IMR-90 (cell line): Measurements from ENCODE around the gene ACOT9. TPM values are rescaled to one million over a fixed set of nuclear protein-coding genes. Genes with fewer than 3 reads are reported as not detected.

Source experiments
- ATAC-seq: fragments of 200-7000 bp; cut with Tn5 transposase; 2 replicates; pipeline ENCODE4 v1.9.1; 2020; ENCODE audit warnings: low read depth, mild to moderate bottlenecking, moderate library complexity
- BruUV-seq: library from RNA; stranded (reverse); fragments of 400-500 nt; replicated peaks from 2 replicates; lab custom pipeline; 2021; lab: Mats Ljungman, UMichigan
- CTCF ChIA-PET: fragments of 300-600 bp; formaldehyde crosslinking; extraction: SDS; loops from one replicate; lab custom pipeline; 2021; ENCODE audit warnings: antibody characterized with exemption; lab: Yijun Ruan, JAX
- POLR2A ChIA-PET: fragments of 300-600 bp; sonication (Branson Sonifier 250); formaldehyde crosslinking; loops from one replicate; lab custom pipeline; 2022; ENCODE audit warnings: antibody characterized with exemption; ENCODE audit not compliant: unreplicated experiment; lab: Charles Lee
- DNase-seq: peaks from one replicate; pipeline ENCODE4 v3.0.0; 2013
- H2AFZ ChIP-seq: replicated peaks from 2 replicates; pipeline ENCODE3; 2013; ENCODE audit warnings: low read length, mild to moderate bottlenecking; ENCODE audit not compliant: poor library complexity
- H2AK5ac ChIP-seq: 2 replicates; pipeline ENCODE4 v1.6.1; 2013; ENCODE audit warnings: low read depth, low read length, inconsistent platforms
- H2AK9ac ChIP-seq: replicated peaks from 2 replicates; pipeline ENCODE3; 2013; ENCODE audit warnings: mild to moderate bottlenecking, low read depth, low read length, moderate library complexity; ENCODE audit not compliant: poor library complexity
- H2BK120ac ChIP-seq: 2 replicates; pipeline ENCODE4 v1.6.1; 2013; ENCODE audit warnings: low read depth, low read length, inconsistent platforms
- H2BK15ac ChIP-seq: 3 replicates; pipeline ENCODE4 v1.6.1; 2013; ENCODE audit warnings: low read depth, low read length, inconsistent platforms
- H2BK20ac ChIP-seq: 2 replicates; pipeline ENCODE4 v1.6.1; 2013; ENCODE audit warnings: low read depth, mild to moderate bottlenecking, inconsistent platforms, low read length, moderate library complexity
- H2BK5ac ChIP-seq: 2 replicates; pipeline ENCODE4 v1.6.1; 2013; ENCODE audit warnings: mild to moderate bottlenecking, low read depth, low read length, inconsistent platforms; ENCODE audit not compliant: poor library complexity, severe bottlenecking
- H3K14ac ChIP-seq: replicated peaks from 2 replicates; pipeline ENCODE4 v1.6.1; 2013; ENCODE audit warnings: low read depth, low read length, inconsistent platforms
- H3K18ac ChIP-seq: 2 replicates; pipeline ENCODE4 v1.6.1; 2013; ENCODE audit warnings: low read depth, low read length, control low read depth
- H3K23ac ChIP-seq: 2 replicates; pipeline ENCODE4 v1.6.1; 2013; ENCODE audit warnings: low read depth, low read length, inconsistent platforms
- H3K27ac ChIP-seq: 2 replicates; pipeline ENCODE4 v1.5.1; 2013; ENCODE audit warnings: mild to moderate bottlenecking, control low read depth, low read length; ENCODE audit not compliant: insufficient read depth
- H3K27me3 ChIP-seq: 2 replicates; pipeline ENCODE4 v1.6.1; 2013; ENCODE audit warnings: low read length; ENCODE audit not compliant: control insufficient read depth, insufficient read depth
- H3K36me3 ChIP-seq: 2 replicates; pipeline ENCODE4 v1.6.1; 2013; ENCODE audit warnings: low read length, mixed read lengths; ENCODE audit not compliant: control insufficient read depth, insufficient read depth
- H3K4ac ChIP-seq: 2 replicates; pipeline ENCODE4 v1.6.1; 2013; ENCODE audit warnings: low read depth, low read length, inconsistent platforms
- H3K4me1 ChIP-seq: 2 replicates; pipeline ENCODE4 v1.6.1; 2013; ENCODE audit warnings: low read length, mixed read lengths; ENCODE audit not compliant: control insufficient read depth, insufficient read depth
- H3K4me2 ChIP-seq: 2 replicates; pipeline ENCODE4 v1.6.1; 2013; ENCODE audit warnings: low read depth, mild to moderate bottlenecking, control low read depth, low read length, moderate library complexity
- H3K4me3 ChIP-seq: 2 replicates; pipeline ENCODE4 v1.5.1; 2013; ENCODE audit warnings: low read depth, mild to moderate bottlenecking, control low read depth, low read length, moderate library complexity; ENCODE audit not compliant: insufficient read depth
- H3K56ac ChIP-seq: 2 replicates; pipeline ENCODE4 v1.6.1; 2013; ENCODE audit warnings: low read length, inconsistent platforms; ENCODE audit not compliant: insufficient read depth; ENCODE audit errors: extremely low read depth
- H3K79me1 ChIP-seq, 2 experiments: 2 replicates each; pipeline ENCODE4 v1.6.1; 2013; ENCODE audit warnings: low read length in 2 of 2, inconsistent platforms in 1 of 2, low read depth in 1 of 2
- H3K9ac ChIP-seq: 2 replicates; pipeline ENCODE4 v1.6.1; 2013; ENCODE audit warnings: low read depth, low read length, control low read depth
- H3K9me1 ChIP-seq: 2 replicates; pipeline ENCODE4 v1.6.1; 2013; ENCODE audit warnings: low read length, inconsistent platforms; ENCODE audit not compliant: insufficient read depth
- H3K9me3 ChIP-seq: 2 replicates; pipeline ENCODE4 v1.6.1; 2013; ENCODE audit warnings: low read length; ENCODE audit not compliant: control insufficient read depth, insufficient read depth
- H4K20me1 ChIP-seq: 2 replicates; pipeline ENCODE4 v1.6.1; 2013; ENCODE audit warnings: low read length, inconsistent platforms; ENCODE audit not compliant: insufficient read depth
- H4K5ac ChIP-seq: 2 replicates; pipeline ENCODE4 v1.6.1; 2013; ENCODE audit warnings: mild to moderate bottlenecking, low read depth, low read length, control low read depth
- H4K8ac ChIP-seq, 2 experiments: 2 replicates each; pipeline ENCODE4 v1.6.1; 2013; ENCODE audit warnings: low read depth in 2 of 2, low read length in 2 of 2, control low read depth in 1 of 2, inconsistent platforms in 1 of 2
- H4K91ac ChIP-seq: 2 replicates; pipeline ENCODE4 v1.6.1; 2013; ENCODE audit warnings: low read depth, low read length, inconsistent platforms; ENCODE audit not compliant: insufficient read depth
- BHLHE40 ChIP-seq: fragments of 150-350 bp; IDR thresholded peaks from 2 replicates; pipeline ENCODE4 v1.6.1; 2016; ENCODE audit warnings: mild to moderate bottlenecking, low read depth, low read length
- CEBPB ChIP-seq: IDR thresholded peaks from 2 replicates; pipeline ENCODE4 v1.6.1; 2012; ENCODE audit warnings: low read depth, low read length, improper control_type of control experiment
- CHD1 ChIP-seq: IDR thresholded peaks from 2 replicates; pipeline ENCODE4 v1.6.1; 2012; ENCODE audit warnings: low read depth, low read length, improper control_type of control experiment
- CTCF ChIP-seq: conservative IDR thresholded peaks from 2 replicates; pipeline ENCODE4 v1.5.1; 2012; ENCODE audit warnings: mild to moderate bottlenecking, low read depth, low read length, improper control_type of control experiment
- ELK1 ChIP-seq: fragments of 150-350 bp; IDR thresholded peaks from 2 replicates; pipeline ENCODE4 v1.6.1; 2016; ENCODE audit warnings: low read depth, mild to moderate bottlenecking, low read length, moderate library complexity, borderline replicate concordance
- FOS ChIP-seq: fragments of 150-350 bp; IDR thresholded peaks from 2 replicates; pipeline ENCODE4 v1.6.1; 2016; ENCODE audit warnings: low read depth, low read length
- MAFK ChIP-seq: IDR thresholded peaks from 2 replicates; pipeline ENCODE4 v1.6.1; 2012; ENCODE audit warnings: low read depth, low read length, improper control_type of control experiment
- MAZ ChIP-seq: IDR thresholded peaks from 2 replicates; pipeline ENCODE4 v1.6.1; 2012; ENCODE audit warnings: low read depth, mild to moderate bottlenecking, low read length, improper control_type of control experiment, moderate library complexity, borderline replicate concordance
- MXI1 ChIP-seq: IDR thresholded peaks from 2 replicates; pipeline ENCODE4 v1.6.1; 2012; ENCODE audit warnings: low read depth, mild to moderate bottlenecking, low read length, moderate library complexity, borderline replicate concordance
- NFE2L2 ChIP-seq: fragments of 150-350 bp; IDR thresholded peaks from 2 replicates; pipeline ENCODE4 v1.6.1; 2016; ENCODE audit warnings: low read depth, mild to moderate bottlenecking, low read length
- POLR2A ChIP-seq: IDR thresholded peaks from 2 replicates; pipeline ENCODE4 v1.6.1; 2012; ENCODE audit warnings: mild to moderate bottlenecking, low read depth, low read length
- RAD21 ChIP-seq: IDR thresholded peaks from 2 replicates; pipeline ENCODE4 v1.6.1; 2012; ENCODE audit warnings: low read length, improper control_type of control experiment
- RCOR1 ChIP-seq: IDR thresholded peaks from 2 replicates; pipeline ENCODE4 v1.6.1; 2012; ENCODE audit warnings: mild to moderate bottlenecking, low read length, improper control_type of control experiment; ENCODE audit not compliant: insufficient replicate concordance
- RFX5 ChIP-seq: IDR thresholded peaks from 2 replicates; pipeline ENCODE4 v1.8.0; 2012; ENCODE audit warnings: low read depth, mild to moderate bottlenecking, low read length, moderate library complexity
- SMC3 ChIP-seq: fragments of 150-350 bp; IDR thresholded peaks from 2 replicates; pipeline ENCODE4 v1.6.1; 2016; ENCODE audit warnings: low read depth, mild to moderate bottlenecking, antibody characterized with exemption, low read length, moderate library complexity
- USF2 ChIP-seq: fragments of 150-350 bp; IDR thresholded peaks from 2 replicates; pipeline ENCODE4 v1.6.1; 2017; ENCODE audit warnings: mild to moderate bottlenecking, antibody characterized with exemption, low read length, low read depth
- WGBS, 2 experiments: methylation state at CpG; one replicate each; pipeline versions ENCODE4 v1.1.5 to v1.1.7; 2013; ENCODE audit warnings: missing lambda C conversion rate in 2 of 2; ENCODE audit not compliant: insufficient read length in 1 of 2; ENCODE audit errors: extremely low coverage in 2 of 2; 5-methylcytosine and 5-hydroxymethylcytosine counted together
- dilution Hi-C: fragments of 300-500 bp; cut with HindIII; formaldehyde crosslinking; loops from one replicate; pipeline ENCODE4 v1.14.3; 2018; ENCODE audit warnings: low sequenced_read_pairs; ENCODE audit not compliant: unreplicated experiment
- in situ Hi-C: fragments of 300-500 bp; cut with MboI; formaldehyde crosslinking; loops from 3 replicates; pipeline ENCODE4 v1.14.3; 2019; ENCODE audit warnings: low sequenced_read_pairs, inconsistent platforms, mixed read lengths
- intact Hi-C: fragments of 100-400 bp; cut with micrococcal nuclease; formaldehyde crosslinking; loops from 2 replicates; pipeline ENCODE4 v1.10.0; 2022
- polyA plus RNA-seq, 3 experiments: library from polyadenylated mRNA; depleted of rRNA; stranded (reverse); fragments of >200 nt; gene quantifications; 2 replicates each; pipeline ENCODE4 v1.2.3, GENCODE V29; 2012; ENCODE audit warnings: low replicate concordance in 1 of 3
- total RNA-seq: library from RNA; depleted of rRNA; stranded (reverse); fragments of >200 nt; gene quantifications from 2 replicates; pipeline ENCODE4 v1.2.3, GENCODE V29; 2012

ACOT9 gene
- total and polyA plus RNA-seq, 2 of the 4 experiments (the other 2 are of a cell fraction): 43.5 to 47.3 TPM

- in situ Hi-C loops (no loop called here), intact Hi-C loops (no loop called here), dilution Hi-C loops (no loop called here)
- 87% methylated on average over 11 of the region's 16 CpGs; no CpG with 5 or more reads in 1 of the 2 experiments for WGBS, 2 experiments
- no peak overlapping the region for H3K4me3 ChIP-seq
- no peak overlapping the region for H4K91ac ChIP-seq
- DNase-seq (no peak), ATAC-seq (no peak)
- no TSS peak for BruUV-seq
- H2AK9ac ChIP-seq: no peak overlapping the region
- H2AFZ ChIP-seq: peak overlapping the region; percentile 19
- H3K79me1 ChIP-seq: no peaks in the 10 kb centered on the region
- H3K56ac ChIP-seq: no peak overlapping the region
- no peak overlapping the region for H2BK120ac ChIP-seq
- H3K27ac ChIP-seq: no peak overlapping the region
- H3K4me2 ChIP-seq: no peak overlapping the region
- POLR2A ChIA-PET: no interaction called here
- no peak for TF ChIP-seq ELK1
- TF ChIP-seq RCOR1: no peak
- TF ChIP-seq CHD1: no peak
- TF ChIP-seq MAZ: no peak
- no peak for TF ChIP-seq RFX5
- no peak for TF ChIP-seq CEBPB
- TF ChIP-seq MXI1: no peak
- TF ChIP-seq NFE2L2: no peak
- no peak for TF ChIP-seq RAD21
- TF ChIP-seq BHLHE40: no peak
- no peak for TF ChIP-seq MAFK
- no peak for TF ChIP-seq POLR2A
- TF ChIP-seq CTCF: no peak
- no peak for TF ChIP-seq FOS
- no peak for TF ChIP-seq USF2
- TF ChIP-seq SMC3: no peak
- no peaks in the 10 kb centered on the region for H3K9me1 ChIP-seq
- no peak overlapping the region for H4K8ac ChIP-seq
- no peak overlapping the region for H3K4ac ChIP-seq
- no peak overlapping the region for H3K9ac ChIP-seq
- no peak overlapping the region for H2BK20ac ChIP-seq
- H3K23ac ChIP-seq: no peak overlapping the region
- H3K4me1 ChIP-seq: no peaks in the 10 kb centered on the region
- H3K14ac ChIP-seq: no peak overlapping the region
- H2AK5ac ChIP-seq: no peak overlapping the region
- H2BK15ac ChIP-seq: no peak overlapping the region
- no peak overlapping the region for H2BK5ac ChIP-seq
- no peaks in the 10 kb centered on the region for H4K20me1 ChIP-seq
- H3K9me3 ChIP-seq: peaks cover 2% of the 10 kb centered on the region; the same call in 1 of the 2 replicates
- no peak overlapping the region for H3K18ac ChIP-seq
- H3K36me3 ChIP-seq: no peaks in the 10 kb centered on the region
- H4K5ac ChIP-seq: no peak overlapping the region
- CTCF ChIA-PET: no interaction called here
- H3K27me3 ChIP-seq: no peaks in the 10 kb centered on the region; the same call in 1 of the 2 replicates
Measured at GRCh38 chrX:23765868-23766267, 22.8 kb upstream of the ACOT9 start.
